HG02678 (cell line): Measurements from ENCODE around the gene TINAGL1.

ENCODE experiments used
- ATAC-seq: cut with Tn5 transposase; IDR thresholded peaks from one replicate; pipeline ENCODE4 v1.9.1; 2021; ENCODE audit warnings: mild to moderate bottlenecking, moderate library complexity; ENCODE audit not compliant: unreplicated experiment

The TINAGL1 gene

GRCh38 chr1:31626223-31627207 is 50.2 kb downstream of the TINAGL1 start:
- ATAC-seq: no peak

- no peak for ATAC-seq
Observed at GRCh38 chr1:31627301-31627929, 51.1 kb downstream of the TINAGL1 start.

GRCh38 chr1:31627930-31628559 is 51.7 kb downstream of the TINAGL1 start:
- no peak for ATAC-seq

GRCh38 chr1:31628931-31629556 is 52.7 kb downstream of the TINAGL1 start:
- ATAC-seq: no peak

- no peak for ATAC-seq
Observed at GRCh38 chr1:31632649-31633048, 56.3 kb downstream of the TINAGL1 start.

- no peak for ATAC-seq
Observed at GRCh38 chr1:31633117-31633516, 56.8 kb downstream of the TINAGL1 start.
